ENCODE measurements around the gene HOXA13. TPM values are rescaled to one million over a fixed set of nuclear protein-coding genes. Genes with fewer than 3 reads are reported as not detected.

The HOXA13 gene
- total and polyA plus RNA-seq, 4 donors: 0.02 TPM; not detected in 3

DNA sequence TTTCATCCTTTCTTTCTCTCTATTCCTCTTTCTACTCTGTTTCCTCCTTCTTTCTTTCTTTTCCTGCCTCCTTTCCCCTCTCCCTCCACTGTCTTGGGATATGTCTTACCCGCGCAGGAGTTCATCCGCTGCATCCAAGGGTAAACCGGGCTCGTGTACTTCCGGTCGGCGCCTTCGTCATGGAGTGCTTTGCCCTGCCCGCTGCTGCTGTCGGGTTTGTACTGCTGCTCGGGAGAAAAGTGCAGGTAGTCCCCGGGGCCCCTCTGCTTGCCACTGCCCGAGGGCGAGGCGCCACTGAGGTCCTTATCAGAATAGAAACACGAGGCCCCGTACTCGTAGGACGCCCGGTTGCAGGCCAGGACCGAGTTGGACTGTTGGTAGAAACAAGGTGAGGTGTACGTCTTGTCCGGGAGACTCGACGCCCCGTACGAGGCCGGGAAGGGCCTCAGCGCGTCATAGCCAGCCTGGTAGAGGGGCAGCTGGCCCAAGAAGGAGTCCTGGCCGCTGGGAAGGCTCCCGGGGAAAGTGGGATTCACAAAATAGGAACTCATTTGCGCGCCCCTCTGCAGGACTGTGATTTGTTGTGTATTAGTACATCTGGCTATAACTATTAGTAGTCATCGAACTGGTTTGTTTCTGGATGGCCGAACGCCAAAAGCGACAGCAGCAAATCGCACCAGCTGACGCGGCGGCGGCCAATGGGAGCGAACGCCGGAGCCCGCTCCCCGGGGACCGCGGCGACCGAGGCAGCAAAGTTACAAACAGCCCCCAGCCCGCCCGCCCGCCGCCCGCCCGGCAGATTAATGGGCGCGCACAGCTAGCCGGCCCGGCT, 52.5 kb downstream of the HOXA13 start, which contains the start of gene HOXA6:
HOXA6 (minus strand) TSS at position 576 of the 832 bp plus-strand sequence; CDS start at position 551, 25 bp downstream.
- Histone ChIP-seq H3K9ac (ENCODE audit: low read depth in 1 of 2, low read length in 2 of 2) (no peak within 1 kb of the TSS), H3K4me3 (ENCODE audit: low read depth in 1 of 3, low read length in 3 of 3) (peak within 1 kb of the TSS in 1 of 3 donors; percentile 24), H3K4me1 (ENCODE audit: control insufficient read depth in 4 of 4, insufficient read depth in 4 of 4, low read length in 3 of 4) (peaks cover 11 to 38% (median 17%) of the 10 kb centered on the region in 4 donors), H3K36me3 (ENCODE audit: control insufficient read depth in 4 of 4, insufficient read depth in 3 of 4, low read depth in 1 of 4, low read length in 3 of 4) (no peaks in the 10 kb centered on the region), H3K27ac (ENCODE audit: low read depth in 1 of 2, low read length in 2 of 2) (no peak within 1 kb of the TSS), H3K27me3 (ENCODE audit: control insufficient read depth in 4 of 4, insufficient read depth in 4 of 4, low read length in 3 of 4) (peaks cover 4 to 31% (median 21%) of the 10 kb centered on the region in 4 donors), H3K9me3 (ENCODE audit: control insufficient read depth in 4 of 4, low read length in 3 of 4) (peaks cover 0 to 11% (median 0%) of the 10 kb centered on the region in 4 donors)
- DNase-seq (ENCODE audit: low spot score): no peak
- TF ChIP-seq, protein P1, sequence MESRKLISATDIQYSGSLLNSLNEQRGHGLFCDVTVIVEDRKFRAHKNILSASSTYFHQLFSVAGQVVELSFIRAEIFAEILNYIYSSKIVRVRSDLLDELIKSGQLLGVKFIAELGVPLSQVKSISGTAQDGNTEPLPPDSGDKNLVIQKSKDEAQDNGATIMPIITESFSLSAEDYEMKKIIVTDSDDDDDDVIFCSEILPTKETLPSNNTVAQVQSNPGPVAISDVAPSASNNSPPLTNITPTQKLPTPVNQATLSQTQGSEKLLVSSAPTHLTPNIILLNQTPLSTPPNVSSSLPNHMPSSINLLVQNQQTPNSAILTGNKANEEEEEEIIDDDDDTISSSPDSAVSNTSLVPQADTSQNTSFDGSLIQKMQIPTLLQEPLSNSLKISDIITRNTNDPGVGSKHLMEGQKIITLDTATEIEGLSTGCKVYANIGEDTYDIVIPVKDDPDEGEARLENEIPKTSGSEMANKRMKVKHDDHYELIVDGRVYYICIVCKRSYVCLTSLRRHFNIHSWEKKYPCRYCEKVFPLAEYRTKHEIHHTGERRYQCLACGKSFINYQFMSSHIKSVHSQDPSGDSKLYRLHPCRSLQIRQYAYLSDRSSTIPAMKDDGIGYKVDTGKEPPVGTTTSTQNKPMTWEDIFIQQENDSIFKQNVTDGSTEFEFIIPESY (IDR thresholded peaks at IDR 0.05): no peak
- TF ChIP-seq RAD21 (IDR thresholded peaks at IDR 0.05) (no peak), EGR1 (IDR thresholded peaks at IDR 0.05; ENCODE audit: low read depth in 2 of 2) (no peak), SP1 (IDR thresholded peaks at IDR 0.05) (no peak), YY1 (IDR thresholded peaks at IDR 0.05) (no peak), HNF4G (IDR thresholded peaks at IDR 0.05) (no peak), TAF1 (conservative IDR thresholded peaks at IDR 0.05) (no peak)
- TF ChIP-seq, protein P2, sequence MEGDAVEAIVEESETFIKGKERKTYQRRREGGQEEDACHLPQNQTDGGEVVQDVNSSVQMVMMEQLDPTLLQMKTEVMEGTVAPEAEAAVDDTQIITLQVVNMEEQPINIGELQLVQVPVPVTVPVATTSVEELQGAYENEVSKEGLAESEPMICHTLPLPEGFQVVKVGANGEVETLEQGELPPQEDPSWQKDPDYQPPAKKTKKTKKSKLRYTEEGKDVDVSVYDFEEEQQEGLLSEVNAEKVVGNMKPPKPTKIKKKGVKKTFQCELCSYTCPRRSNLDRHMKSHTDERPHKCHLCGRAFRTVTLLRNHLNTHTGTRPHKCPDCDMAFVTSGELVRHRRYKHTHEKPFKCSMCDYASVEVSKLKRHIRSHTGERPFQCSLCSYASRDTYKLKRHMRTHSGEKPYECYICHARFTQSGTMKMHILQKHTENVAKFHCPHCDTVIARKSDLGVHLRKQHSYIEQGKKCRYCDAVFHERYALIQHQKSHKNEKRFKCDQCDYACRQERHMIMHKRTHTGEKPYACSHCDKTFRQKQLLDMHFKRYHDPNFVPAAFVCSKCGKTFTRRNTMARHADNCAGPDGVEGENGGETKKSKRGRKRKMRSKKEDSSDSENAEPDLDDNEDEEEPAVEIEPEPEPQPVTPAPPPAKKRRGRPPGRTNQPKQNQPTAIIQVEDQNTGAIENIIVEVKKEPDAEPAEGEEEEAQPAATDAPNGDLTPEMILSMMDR (IDR thresholded peaks at IDR 0.05; ENCODE audit: low read depth, low read length, missing input control): no peak
- TF ChIP-seq, protein P3, sequence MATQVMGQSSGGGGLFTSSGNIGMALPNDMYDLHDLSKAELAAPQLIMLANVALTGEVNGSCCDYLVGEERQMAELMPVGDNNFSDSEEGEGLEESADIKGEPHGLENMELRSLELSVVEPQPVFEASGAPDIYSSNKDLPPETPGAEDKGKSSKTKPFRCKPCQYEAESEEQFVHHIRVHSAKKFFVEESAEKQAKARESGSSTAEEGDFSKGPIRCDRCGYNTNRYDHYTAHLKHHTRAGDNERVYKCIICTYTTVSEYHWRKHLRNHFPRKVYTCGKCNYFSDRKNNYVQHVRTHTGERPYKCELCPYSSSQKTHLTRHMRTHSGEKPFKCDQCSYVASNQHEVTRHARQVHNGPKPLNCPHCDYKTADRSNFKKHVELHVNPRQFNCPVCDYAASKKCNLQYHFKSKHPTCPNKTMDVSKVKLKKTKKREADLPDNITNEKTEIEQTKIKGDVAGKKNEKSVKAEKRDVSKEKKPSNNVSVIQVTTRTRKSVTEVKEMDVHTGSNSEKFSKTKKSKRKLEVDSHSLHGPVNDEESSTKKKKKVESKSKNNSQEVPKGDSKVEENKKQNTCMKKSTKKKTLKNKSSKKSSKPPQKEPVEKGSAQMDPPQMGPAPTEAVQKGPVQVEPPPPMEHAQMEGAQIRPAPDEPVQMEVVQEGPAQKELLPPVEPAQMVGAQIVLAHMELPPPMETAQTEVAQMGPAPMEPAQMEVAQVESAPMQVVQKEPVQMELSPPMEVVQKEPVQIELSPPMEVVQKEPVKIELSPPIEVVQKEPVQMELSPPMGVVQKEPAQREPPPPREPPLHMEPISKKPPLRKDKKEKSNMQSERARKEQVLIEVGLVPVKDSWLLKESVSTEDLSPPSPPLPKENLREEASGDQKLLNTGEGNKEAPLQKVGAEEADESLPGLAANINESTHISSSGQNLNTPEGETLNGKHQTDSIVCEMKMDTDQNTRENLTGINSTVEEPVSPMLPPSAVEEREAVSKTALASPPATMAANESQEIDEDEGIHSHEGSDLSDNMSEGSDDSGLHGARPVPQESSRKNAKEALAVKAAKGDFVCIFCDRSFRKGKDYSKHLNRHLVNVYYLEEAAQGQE (IDR thresholded peaks at IDR 0.05): no peak
- TF ChIP-seq, protein P4, sequence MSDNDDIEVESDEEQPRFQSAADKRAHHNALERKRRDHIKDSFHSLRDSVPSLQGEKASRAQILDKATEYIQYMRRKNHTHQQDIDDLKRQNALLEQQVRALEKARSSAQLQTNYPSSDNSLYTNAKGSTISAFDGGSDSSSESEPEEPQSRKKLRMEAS (IDR thresholded peaks at IDR 0.05): no peak
- TF ChIP-seq, protein P5, sequence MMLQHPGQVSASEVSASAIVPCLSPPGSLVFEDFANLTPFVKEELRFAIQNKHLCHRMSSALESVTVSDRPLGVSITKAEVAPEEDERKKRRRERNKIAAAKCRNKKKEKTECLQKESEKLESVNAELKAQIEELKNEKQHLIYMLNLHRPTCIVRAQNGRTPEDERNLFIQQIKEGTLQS (IDR thresholded peaks at IDR 0.05): no peak
- WGBS: 9% methylated on average over 63 of the region's 63 CpGs

Data from liver (tissue), 9 donors.